ENCODE measurements around the gene GBE1. TPM values are rescaled to one million over a fixed set of nuclear protein-coding genes. Genes with fewer than 3 reads are reported as not detected.

The GBE1 gene
- total and polyA plus RNA-seq, 9 of the 15 experiments (the other 6 are each of a cell fraction or from before 2014, with no cell fraction given) = 7.9 to 25.6 (median 13.1) TPM

DNA sequence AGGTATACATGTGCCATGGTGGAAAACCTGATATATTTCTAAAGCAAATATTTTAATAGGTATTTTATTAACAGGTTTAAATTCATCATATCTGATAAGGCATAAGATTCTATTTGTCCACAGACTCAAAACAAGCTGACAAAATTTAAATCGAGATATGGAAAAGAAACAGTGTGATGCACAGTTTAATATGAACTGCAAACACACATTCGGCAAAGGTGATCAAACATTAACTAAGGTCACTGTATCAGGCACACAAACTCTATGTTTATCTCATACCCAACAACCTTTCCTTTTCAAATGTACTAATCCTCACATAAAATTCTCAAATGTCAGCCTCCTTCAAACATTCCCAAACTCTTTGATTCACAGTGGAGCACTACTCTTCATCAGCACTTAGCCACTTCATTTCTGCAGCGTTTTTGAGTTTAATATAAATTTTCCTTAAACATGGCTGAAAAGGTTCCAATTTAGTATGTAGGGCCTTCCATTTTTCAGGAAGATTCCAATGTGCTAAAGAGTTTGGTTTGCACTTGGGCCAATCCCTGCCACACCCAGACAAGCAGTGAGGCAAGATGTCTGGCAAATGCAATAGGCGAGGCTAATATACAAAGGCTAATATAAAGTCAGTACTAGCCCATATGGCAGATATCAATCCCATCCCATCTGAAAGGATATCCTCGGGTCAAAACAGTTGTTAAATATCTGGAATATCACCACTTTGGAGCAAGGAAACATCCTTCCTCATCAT, 84.6 kb downstream of the GBE1 start:
- Histone ChIP-seq H3K9me1 (ENCODE audit: control insufficient read depth, insufficient read depth, low read length) (no peaks in the 10 kb centered on the region), H4K20me1 (replicated peaks; ENCODE audit: control insufficient read depth, insufficient read depth, low read length) (no peaks in the 10 kb centered on the region), H3K4me2 (ENCODE audit: insufficient read depth, low read length) (no peak overlapping the region), H3K9ac (ENCODE audit: insufficient read depth in 1 of 2, low read depth in 2 of 2, low read length in 2 of 2) (no peak overlapping the region), H3K27me3 (ENCODE audit: control insufficient read depth in 2 of 2, insufficient read depth in 2 of 2, low read length in 2 of 2) (no peaks in the 10 kb centered on the region), H3K4me1 (replicated peaks in 1 of 2; ENCODE audit: control insufficient read depth in 2 of 2, insufficient read depth in 2 of 2, low read length in 2 of 2) (no peaks in the 10 kb centered on the region), H3K36me3 (ENCODE audit: control insufficient read depth, insufficient read depth, low read length) (no peaks in the 10 kb centered on the region), H3K27ac (ENCODE audit: extremely low read depth, low read depth, low read length) (no peak overlapping the region), H3K9me3 (replicated peaks; ENCODE audit: control insufficient read depth, insufficient read depth, low read depth, low read length) (no peaks in the 10 kb centered on the region), H2AFZ (ENCODE audit: low read depth, low read length) (no peak overlapping the region), H3K4me3 (no peak overlapping the region), H3K79me2 (ENCODE audit: control insufficient read depth, insufficient read depth, low read length) (no peaks in the 10 kb centered on the region)
- no peak for TF ChIP-seq ZNF766 (CRISPR knock-in tag; conservative IDR thresholded peaks at IDR 0.05)
- TF ChIP-seq, protein P1, sequence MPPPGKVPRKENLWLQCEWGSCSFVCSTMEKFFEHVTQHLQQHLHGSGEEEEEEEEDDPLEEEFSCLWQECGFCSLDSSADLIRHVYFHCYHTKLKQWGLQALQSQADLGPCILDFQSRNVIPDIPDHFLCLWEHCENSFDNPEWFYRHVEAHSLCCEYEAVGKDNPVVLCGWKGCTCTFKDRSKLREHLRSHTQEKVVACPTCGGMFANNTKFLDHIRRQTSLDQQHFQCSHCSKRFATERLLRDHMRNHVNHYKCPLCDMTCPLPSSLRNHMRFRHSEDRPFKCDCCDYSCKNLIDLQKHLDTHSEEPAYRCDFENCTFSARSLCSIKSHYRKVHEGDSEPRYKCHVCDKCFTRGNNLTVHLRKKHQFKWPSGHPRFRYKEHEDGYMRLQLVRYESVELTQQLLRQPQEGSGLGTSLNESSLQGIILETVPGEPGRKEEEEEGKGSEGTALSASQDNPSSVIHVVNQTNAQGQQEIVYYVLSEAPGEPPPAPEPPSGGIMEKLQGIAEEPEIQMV (tag; conservative IDR thresholded peaks at IDR 0.05; ENCODE audit: low read depth) = no peak
- TF ChIP-seq RB1 (IDR thresholded peaks at IDR 0.05; ENCODE audit: low read depth) = no peak
- TF ChIP-seq JUNB (CRISPR knock-in tag; conservative IDR thresholded peaks at IDR 0.05) = no peak
- TF ChIP-seq ZNF347 (CRISPR knock-in tag; IDR thresholded peaks at IDR 0.05; ENCODE audit: low read depth) = no peak
- TF ChIP-seq SIN3B (IDR thresholded peaks at IDR 0.05; ENCODE audit: low read depth) = no peak
- ChIA-PET POLR2A (no interaction called here), CTCF (ENCODE audit: low intra/inter-chr PET ratio) (no interaction called here)
- 49% methylated on average over 5 of the region's 5 CpGs for WGBS (ENCODE audit: insufficient coverage, low coverage, missing lambda C conversion rate)
- in situ Hi-C loops (cut with MboI) (no loop called here), intact Hi-C loops (cut with micrococcal nuclease) (no loop called here)
- no peak for ATAC-seq
- no TSS peak for BruUV-seq (replicated peaks)
- FAIRE-seq = no peak
- no peak for DNase-seq (ENCODE audit: extremely low read depth in 1 of 4, low spot score in 3 of 4)
